ENCODE data around the gene ZNF823.

DNA sequence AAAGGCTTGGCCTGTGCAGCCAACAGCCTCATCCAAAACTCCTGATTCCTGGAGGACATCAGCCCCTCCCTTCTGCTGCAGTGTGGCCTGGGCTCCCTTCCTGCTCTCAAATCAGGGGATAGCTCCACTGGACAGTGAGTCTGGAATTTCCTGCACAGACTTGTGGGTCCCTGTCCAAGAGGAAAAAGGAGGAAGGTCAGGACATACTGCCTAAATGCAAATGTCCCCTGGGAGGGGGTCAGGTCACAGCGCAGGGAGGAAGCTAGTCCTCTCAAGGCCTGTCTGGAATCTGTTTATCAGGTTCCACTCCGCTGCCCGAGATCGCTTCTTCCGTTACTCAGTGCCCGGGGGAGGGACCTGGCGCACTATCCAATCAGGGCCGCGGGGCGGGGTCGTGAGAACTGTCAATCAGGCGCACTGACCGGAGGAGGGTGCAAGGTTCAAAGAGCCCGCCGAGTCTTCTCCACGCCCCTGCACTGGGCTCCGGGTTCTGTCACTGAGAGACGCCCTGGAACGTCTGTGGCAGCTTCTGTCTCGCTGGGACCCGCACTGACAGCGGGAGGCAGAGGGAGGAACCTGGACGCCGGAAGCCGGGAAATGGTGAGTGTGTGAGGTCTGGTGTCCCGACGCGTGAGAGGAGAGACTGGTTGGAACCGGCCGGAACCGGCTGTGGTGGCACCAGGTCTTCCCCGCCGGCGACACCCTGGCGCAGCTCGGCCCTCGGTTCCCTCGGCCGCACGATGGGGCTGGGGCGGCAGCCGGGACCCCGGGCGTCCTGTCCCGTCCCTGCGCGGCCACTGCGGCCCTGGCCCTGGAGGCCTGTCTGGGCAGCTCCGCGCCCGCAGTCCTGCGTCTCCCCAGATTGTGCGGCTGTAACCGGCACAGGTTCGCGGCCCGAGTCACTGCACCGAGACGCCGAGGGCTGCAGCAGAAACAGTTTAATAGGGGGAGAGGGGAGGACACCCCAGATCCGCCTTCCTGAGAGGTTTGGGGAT is 28.1 kb upstream of the ZNF823 start, which contains the start of gene ZNF441:
- TF ChIP-seq GABPA (IDR thresholded peaks at IDR 0.05; ENCODE audit: low read depth) (peak; percentile 55), POLR2AphosphoS5 (IDR thresholded peaks at IDR 0.05; ENCODE audit: low read depth) (peak; percentile 39; the same call in 1 of the 2 replicates)
- TF ChIP-seq, protein P1, sequence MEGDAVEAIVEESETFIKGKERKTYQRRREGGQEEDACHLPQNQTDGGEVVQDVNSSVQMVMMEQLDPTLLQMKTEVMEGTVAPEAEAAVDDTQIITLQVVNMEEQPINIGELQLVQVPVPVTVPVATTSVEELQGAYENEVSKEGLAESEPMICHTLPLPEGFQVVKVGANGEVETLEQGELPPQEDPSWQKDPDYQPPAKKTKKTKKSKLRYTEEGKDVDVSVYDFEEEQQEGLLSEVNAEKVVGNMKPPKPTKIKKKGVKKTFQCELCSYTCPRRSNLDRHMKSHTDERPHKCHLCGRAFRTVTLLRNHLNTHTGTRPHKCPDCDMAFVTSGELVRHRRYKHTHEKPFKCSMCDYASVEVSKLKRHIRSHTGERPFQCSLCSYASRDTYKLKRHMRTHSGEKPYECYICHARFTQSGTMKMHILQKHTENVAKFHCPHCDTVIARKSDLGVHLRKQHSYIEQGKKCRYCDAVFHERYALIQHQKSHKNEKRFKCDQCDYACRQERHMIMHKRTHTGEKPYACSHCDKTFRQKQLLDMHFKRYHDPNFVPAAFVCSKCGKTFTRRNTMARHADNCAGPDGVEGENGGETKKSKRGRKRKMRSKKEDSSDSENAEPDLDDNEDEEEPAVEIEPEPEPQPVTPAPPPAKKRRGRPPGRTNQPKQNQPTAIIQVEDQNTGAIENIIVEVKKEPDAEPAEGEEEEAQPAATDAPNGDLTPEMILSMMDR (IDR thresholded peaks at IDR 0.05; ENCODE audit: insufficient read depth, low read length) = no peak

Measured in HL-60 (cell line).